GM19043 (cell line): ENCODE data around the gene LTO1.

Experiments used
- ATAC-seq: cut with Tn5 transposase; IDR thresholded peaks from one replicate; pipeline ENCODE4 v1.9.1; 2021; ENCODE audit warnings: low read depth; ENCODE audit not compliant: unreplicated experiment

LTO1 gene

DNA sequence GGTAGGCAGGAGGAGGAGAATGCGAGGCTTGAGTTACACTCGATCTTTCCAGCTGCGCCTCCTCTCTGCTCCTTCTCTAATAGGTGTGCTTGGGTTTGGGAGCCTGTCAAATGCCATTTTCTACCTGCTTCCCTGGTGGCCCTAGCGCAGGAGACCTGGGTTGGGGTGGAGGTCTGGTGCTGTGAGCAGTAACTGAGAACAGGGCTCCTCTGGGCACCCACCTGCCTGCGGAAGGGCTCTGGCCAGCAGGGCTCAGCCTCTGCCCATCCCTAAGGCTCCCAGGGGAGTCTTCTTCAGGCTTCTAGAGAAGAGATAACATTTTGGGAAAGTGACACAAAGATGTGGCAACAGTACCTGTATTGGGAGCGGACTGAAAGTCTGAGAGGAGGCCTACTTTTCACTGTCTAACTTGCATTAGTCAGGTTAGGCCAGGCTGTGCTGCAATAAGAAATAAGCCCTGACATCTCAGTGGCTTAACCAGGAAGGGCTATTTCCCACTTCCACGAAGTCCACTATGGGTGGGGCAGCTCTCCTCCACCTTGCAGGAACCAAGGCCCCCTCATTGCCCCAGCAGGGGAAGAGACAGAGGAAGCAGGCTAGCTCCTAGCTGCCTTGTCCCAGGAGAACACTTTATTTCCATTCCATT, 7.7 kb upstream of the LTO1 start:
- ATAC-seq, result no peak

DNA sequence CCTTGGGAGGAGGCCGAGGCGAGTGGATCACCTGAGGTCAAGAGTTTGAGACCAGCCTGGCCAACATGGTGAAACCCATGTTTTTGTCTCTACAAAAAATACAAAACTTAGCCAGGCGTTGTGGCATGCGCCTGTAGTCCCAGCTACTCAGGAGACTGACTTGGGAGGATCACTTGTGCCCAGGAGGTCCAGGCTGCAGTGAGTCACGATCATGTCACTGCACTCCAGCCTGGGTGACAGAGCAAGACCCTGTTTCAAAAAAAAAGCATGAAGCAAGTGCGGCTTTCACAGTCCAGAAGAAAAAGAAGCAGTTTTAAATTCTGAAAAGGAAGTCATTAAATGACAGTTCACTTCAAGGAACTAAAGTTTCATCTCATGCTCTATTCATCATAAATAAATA, 7.1 kb upstream of the LTO1 start:
- ATAC-seq, result no peak

DNA sequence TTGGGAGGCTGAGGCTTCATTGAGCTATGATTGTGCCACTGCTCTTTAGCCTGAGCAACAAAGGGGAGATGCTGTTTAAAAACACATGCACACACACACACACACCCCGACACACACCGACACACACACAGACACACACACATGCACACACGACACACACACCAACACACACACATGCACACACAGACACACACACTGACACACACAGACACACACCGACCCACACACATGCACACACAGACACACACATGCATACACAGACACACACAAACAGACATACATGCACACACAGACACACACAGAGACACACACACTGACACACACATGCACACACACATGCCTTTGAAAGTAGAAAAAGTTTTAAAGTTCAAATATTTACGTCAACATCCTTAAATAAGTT, 5.5 kb upstream of the LTO1 start:
- ATAC-seq, result no peak

DNA sequence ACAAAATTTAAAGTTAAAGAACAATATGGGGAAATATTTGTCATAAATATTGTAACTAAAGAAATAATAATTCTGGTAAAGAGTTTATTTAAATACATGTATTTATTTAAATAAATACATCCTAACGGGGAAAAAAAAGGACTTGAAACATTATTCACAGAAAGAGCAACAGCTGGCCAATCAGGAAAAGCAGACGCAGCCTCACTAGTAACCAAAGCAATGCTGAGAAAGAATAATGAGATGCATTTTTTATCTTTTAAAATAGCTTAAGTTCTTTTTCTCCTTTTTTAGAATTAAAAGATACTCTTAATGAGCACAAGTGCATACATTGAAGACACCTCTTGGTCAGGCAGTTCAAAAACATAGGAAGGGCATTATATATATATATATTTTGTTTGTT, 2.6 kb upstream of the LTO1 start:
- ATAC-seq, result no peak

DNA sequence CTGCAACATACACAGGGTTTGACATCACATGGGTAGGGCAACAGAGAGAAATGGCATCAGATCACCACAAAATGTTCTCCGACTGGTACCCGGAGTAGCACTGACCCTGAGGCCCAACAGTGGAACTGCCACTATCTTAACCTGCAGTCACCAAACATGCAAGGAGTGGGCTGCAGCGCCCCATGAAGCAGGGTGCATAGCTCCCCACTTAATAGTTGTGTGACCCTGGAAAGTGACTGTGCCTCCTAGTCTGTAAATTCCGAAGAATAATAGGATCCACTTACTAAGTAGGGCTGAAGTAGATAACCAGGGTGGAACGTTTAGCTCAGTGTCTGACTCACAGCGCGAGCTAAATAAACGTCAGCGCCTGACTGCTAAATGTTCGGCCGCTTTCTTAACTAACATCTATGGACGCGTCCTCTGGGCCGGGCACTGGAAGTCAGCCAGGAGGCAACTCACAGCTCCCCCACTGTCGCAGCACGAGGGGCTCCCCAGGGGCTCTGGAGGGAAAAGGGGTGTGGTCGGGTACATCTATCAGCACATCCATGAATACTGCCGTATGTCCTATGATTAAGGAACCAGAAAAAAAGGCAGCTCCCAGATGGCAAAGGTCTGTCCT, 777 bp downstream of the LTO1 start:
- no peak for ATAC-seq

DNA sequence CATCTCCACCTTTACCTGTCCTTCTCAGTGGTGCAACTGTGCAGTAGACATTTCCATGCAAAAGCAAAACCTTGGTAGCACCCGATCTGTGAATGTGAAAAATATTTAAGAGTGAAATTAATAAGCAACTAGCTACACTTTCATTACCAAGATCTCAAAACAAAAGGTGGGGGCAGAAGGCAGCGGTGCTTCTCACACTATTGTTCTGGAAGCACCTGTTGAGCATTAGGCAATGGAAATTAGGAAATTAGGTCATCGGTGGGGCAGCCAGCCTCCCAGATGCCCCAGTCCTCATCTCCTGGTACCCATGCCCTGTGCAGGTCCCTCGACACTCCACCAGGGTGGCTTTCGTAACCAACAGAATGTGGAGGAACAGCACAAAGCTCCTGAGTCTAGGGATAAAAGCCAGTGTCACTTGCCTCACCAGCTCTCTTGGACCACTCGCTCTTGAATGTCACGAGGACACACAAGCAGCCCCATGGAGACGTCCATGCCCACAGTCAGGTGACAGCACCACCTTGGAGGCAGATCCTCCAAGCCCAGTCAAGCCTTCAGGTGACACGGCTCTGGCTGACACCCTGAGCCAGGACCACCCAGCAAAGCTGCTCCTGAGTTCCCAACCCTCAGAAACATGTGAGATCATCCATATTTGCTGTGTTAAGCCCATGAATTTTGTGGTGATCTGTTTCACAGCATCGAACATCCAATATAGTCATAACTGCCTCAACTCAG, 3.3 kb downstream of the LTO1 start:
- ATAC-seq, result no peak

DNA sequence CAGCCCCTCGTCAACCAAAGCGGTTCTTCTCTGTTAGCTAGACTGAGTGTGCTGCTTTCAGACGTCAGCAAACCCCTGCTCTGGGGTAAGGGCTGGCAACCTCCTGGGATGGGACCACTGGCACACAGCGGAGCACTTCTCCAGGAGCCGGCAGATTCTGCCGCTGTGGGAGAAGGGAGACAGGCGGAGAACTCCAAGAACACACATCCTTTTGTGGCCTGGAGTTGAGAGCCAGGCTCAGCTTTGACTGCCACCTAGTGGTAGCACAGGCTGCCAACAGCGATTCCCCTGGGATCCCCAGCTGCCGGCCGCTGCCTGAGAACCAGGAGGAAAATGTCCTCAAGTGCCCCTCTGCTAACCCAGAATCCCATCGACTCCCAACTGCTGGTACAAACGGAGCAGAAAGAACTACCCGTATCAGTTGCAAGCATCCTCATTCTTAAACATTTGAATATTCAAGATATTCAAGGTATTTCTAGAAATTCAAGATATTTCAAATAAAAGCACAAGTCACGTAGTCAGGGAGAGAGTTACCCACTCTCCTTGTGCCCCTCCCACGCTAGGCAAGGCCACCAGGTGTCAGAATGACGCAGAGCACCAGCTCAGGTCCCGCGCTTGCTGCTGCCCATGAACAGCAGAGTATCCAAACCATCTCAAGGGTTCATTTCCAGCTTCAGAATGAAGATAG, 4.9 kb downstream of the LTO1 start:
- no peak for ATAC-seq

DNA sequence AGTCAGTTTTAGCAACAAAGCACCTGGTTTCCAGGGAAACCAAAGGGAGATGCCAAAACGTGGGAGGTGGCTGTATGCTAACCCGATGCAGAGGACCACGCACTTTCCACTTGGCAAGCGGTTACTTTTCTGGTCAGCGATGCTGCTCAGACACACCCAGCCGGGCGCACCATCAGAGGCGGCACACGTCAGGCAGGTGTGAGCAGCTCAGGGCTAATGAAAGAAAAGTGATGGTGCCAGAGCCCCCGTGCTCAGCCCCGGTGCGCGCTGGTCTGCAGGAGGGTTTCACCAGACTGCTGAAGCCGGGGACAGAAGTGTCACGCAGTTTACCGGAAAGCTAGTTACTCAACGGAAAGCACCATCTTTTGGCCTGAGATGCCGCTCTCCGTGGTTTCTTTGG, 5.7 kb downstream of the LTO1 start:
- no peak for ATAC-seq

DNA sequence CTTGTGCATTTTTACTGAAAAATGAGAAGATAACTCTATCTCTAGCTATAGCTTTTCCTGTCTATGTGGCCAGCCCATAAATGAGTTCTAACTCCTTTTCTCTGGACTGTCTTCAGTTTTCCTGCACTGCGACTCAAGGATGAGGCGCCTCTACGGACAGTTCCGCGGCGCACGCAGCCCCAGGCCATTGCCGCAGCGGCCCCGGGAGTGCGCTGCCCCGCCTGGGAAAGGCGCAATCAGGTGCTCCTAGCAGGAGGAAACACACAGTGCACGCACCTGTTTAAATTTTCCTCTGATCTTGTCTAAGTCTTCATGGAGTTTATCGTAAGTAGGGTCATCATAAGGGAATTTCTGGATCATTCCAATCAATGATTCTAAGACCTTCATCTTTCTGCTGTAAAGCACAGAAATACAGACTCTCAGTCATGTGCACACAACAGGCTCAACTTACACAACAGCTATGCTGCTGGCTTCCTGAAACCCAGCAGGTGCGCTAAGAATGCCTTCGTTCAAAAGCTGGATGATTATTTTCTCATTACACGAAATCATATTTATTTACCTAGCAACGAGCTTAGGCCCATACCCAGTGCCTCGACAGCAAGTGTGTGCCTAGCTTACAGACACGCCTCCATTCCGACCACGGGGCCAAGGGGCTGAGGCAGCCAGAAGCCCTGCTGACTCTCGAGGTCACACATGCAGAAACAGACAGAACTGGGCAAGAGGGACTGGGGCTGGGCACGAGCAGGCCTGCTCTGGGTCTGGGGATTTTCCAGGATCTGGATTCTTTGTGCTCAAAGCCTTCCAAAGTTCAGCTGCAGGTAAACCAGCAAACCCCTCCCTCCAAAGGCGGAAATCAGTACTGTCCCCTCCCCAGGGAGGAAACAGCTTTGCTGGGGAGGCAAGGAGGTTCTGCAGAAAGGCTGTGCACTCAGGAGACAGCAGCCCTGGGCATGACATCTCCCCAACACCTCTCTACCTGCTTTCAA, 7.2 kb downstream of the LTO1 start:
- no peak for ATAC-seq

DNA sequence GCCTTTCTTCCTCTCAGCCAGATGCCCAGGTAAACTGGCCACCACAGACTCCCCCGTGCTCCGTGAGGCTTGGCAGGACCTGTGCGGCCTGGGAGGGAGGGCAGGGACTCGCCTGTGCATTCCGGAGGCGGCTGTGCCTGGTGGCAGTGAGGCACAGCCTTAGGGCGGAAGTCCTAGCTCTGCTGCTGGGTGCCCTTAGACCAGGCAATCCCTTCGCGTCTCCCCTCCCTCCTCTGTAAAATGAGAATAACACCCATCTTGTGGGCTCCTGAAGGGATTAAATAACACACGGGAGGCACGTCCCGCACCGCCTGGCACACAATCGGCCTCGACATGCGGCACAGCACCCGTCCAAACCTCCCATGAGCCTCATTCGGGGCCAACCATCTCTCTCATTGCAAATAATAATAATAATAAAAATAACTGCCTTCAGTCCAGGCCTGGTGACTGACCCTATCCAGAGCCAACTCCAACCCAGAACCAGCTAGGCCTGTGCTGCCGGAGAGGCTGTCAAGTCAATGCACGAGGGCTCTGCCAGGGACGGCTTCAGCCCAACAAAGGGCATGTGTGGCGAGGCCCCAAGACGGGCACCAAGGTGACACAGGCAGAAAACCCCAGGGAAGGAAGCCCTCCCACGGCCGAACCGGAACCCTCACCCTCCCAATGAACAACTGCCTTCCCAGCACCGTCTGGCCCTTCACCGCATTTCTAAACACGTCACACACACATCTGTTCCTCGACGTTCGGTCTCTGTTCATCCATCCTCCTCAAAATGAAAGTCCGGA, 8.2 kb downstream of the LTO1 start:
- ATAC-seq, result no peak

DNA sequence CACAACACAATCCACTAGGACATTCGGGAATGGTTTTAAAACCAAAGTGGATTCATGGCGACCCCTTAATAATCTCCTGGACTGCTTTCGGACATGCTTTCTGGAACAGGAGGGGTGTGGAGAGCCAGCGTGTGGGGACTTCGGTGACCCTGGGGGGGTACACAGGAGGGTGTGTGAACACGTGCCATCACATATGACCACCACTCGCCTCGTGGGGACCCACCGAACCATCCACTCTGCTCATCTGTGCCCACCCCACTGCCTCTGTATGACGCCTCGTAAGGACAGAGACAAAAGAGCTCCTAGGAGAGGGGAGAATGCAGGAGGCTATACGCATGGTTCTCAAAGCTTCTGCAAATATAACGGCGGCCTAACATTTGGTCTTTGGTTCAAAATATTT, 8.9 kb downstream of the LTO1 start:
- ATAC-seq, result no peak

DNA sequence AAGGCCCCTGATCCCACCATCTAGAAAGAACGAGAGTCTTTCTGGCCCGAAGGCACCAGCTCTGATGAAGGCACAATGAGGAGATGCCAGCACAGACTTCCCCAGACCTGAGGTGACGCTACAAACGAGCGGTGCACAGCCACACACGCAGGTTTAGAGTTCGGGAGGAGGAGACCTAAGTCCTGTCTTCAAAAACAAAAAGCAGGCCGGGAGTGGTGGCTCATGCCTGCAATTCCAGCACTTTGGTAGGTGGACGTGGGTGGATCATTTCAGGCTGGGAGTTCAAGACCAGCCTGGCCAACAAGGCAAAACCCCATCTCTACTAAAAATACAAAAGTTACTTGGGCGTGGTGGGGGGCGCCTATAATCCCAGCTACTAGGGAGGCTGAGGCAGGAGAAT, 9.5 kb downstream of the LTO1 start:
- no peak for ATAC-seq

DNA sequence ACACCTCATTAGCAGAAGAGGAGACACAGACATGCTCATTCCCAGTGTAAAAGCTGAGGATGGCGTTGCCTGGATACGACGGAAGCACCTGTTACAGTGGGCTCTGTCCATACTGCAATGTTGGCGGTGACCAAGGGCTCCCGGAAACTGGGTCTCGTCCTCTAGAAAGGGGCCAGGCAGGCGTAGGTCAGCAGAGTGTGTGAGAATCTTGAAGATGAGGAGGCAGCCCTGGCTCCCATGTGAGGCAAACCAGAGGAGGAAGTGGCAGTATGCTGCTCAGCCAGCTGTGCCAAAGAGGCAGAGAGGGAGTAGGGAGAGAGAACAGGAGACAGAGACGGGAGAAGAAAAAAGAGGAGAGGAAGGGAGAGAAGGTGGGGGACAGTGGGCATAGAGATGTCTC, 10.3 kb downstream of the LTO1 start:
- ATAC-seq, result no peak

DNA sequence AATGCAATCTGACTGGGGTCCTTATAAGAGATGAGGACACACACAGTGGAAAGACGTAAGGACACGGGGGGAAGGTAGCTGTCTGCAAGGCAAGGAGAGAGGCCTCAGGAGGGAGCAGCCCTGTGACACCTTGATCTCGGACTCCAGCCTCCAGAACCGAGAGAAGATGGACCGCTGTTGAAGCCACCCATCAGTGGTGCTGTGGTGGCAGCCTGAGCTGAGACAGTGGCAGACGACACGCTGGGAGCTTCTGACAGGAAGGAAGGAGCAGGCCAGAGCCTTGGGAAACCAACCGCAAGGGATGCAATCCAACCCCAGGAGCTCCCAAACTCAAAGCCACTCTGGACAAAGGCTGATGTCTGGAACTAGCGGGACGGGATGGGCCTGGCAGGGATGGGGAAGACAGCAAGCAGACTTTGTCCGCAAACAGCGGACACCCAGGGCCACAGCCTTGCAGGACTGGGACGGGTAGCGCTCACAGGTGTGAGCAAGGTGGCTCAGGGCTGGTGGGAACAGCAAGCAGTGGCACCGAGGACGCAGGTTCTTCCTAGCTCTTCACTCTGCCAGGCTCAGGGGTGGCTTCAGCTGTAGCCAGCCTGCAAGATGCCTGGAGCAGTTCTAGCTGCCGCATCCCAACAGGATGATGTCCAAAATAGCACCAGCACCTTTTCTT, 10.9 kb downstream of the LTO1 start:
- ATAC-seq, result no peak

DNA sequence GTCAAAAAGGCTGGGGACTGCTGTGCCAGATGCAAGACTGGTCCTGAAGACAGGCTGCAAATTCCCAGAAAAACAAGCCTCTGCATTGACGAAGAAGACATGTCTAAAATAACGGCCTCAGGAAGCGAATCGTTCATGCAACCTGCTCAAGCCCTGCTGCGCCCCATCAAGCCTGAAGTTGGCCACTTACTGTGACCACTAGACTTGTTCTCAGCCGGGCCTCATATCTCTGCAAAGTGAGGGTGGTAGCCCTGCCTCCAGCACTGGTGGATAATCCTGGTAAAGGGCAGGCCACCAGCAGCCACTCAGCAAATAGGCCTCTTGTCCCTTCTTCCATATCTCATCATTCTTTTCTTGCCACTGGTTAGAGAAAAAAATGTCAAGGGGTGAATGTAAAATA, 11.8 kb downstream of the LTO1 start:
- no peak for ATAC-seq

DNA sequence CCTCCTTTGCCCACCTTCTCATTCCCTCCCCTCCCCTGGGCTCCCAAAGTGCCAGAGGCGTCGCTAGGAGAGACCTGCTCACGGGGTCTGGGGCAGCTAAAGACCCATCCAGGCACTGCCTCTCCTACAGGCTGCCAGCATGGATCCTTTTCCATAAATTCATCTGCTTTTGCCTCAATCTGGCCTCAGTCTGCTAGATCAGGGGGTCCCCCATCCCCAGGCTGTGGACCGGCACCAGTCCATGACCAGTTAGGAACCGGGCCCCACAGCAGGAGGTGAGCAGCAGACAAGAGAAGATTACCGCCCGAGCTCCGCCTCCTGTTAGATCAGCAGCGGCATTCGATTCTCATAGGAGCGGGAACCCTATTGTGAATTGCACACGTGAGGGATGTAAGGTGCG, 12.3 kb downstream of the LTO1 start:
- no peak for ATAC-seq

DNA sequence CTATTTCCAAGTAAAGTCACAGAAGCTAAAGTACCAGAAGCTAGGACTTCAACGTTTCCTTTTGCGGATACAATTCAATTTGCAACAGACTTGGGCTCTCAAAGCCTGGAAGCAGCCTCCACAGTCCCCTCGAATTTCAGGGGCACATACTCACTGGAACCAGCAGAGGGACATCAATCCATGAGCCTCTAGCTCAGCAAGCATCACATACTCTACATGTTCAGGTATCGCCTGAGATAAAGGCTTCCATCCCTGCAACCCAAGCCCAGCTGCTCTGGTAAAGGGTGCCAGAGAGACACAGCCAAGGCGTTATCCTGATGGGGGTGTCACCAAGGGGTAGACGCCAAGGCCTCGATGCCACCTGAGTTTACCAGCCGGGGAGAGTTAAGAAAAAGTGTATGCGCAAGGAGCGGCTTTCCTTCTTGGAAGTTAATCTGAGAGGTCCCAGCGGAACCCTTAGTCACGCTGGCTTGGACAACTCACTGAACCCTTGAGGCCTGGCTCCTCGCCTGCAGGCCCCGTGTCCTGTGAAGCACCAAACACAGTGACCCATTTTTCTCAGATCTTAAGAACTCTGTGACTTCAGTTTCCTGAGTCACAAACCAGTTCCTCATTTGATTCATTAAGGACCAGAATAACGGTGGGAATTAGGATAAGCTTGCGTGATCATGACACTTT, 13.0 kb downstream of the LTO1 start:
- ATAC-seq, result no peak

DNA sequence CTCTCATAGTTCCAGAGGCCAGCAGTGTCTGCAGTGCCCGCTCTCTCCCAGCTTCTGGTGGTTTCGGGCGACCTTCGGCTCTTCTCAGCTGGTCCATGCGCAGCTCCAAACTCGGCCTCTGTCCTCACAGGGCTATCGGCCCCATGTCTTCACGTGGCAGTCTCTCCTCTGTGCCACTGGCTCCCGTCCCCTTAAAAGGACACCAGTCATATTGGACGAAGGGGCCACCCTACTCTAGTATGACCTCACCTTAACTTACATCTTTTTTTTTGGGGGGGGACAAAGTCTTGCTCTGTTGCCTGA, 13.8 kb downstream of the LTO1 start:
- ATAC-seq, result no peak

DNA sequence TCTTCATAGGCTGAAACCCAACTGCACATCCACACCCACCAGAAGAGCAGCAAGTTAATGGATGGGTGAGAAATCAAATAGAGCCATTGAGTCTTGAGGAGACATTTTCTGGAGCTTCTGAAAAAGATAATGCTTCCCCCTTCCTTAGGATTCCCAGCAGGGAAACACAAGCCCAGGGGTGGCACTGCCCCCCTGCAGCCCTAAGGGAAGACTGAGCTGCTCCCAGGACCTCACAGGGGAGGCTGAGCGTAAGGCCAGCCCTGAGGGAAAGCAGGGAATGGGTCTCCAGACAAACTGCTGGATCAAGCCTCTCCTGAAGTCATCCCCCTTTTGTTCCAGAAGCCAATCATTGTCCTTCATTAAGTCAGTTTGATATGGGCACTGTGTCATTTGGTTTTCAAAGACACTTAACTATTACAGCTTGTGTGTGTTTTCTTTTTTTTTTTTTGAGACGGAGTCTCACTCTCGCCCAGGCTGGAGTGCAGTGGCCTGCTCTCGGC, 15.1 kb downstream of the LTO1 start:
- ATAC-seq, result no peak
